ENCODE results near the gene SCPEP1. TPM values are rescaled to one million over a fixed set of nuclear protein-coding genes. Genes with fewer than 3 reads are reported as not detected.
"Not testable (repeated sequence)": the region's sequence is repeated elsewhere in the genome, so short reads cannot be mapped to it uniquely, and the experiment has no call there.

The SCPEP1 gene
- total RNA-seq, 6 experiments from 2014 or later, result 37.4 to 42.5 (median 39.7) TPM

DNA sequence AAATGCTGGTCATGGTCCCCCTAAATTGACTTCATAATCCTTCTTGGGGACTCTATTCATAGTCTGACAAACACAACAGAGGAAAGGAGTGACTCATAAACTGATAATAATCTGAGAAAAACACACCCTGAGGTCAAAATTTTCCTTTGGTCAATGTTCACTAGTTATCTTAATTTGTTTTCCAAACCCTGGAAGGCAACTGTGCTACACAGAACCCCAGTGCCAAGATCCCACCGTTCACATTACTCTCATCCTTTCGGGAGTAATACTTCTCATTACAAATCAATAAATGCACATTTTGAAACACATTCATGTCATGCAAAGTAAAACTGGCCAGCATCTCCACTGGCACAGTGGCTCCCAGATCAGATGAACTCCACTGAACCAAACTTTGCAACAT lies 40.2 kb upstream of the SCPEP1 start:
- peak; percentile 53 for DNase-seq
- Mint-ChIP-seq H3K4me3 (0 out of 2 replicates have a peak overlapping the region, but pooled peaks have one; percentile 1), H3K27ac (peak overlapping the region; percentile 25), H3K4me1 (ENCODE audit: low read depth) (peaks cover 32% of the 10 kb centered on the region), H3K9me3 (no peaks in the 10 kb centered on the region), H3K27me3 (ENCODE audit: insufficient read depth) (no peaks in the 10 kb centered on the region), H3K36me3 (ENCODE audit: low read depth) (peaks cover 60% of the 10 kb centered on the region)
- no peak for TF ChIP-seq CTCF (IDR thresholded peaks at IDR 0.05)

GRCh38 chr17:56938206-56938605 lies 39.7 kb upstream of the SCPEP1 start:
- H3K27me3 Mint-ChIP-seq (ENCODE audit: insufficient read depth); H3K4me3 Mint-ChIP-seq; DNase-seq; H3K9me3 Mint-ChIP-seq: not testable (repeated sequence)
- H3K4me1 Mint-ChIP-seq (ENCODE audit: low read depth), result peaks cover 32% of the 10 kb centered on the region
- H3K27ac Mint-ChIP-seq, result peak overlapping the region; percentile 25
- peaks cover 56% of the 10 kb centered on the region for H3K36me3 Mint-ChIP-seq (ENCODE audit: low read depth)

GRCh38 chr17:56939869-56940484 lies 38.0 kb upstream of the SCPEP1 start:
- peak overlapping the region; percentile 59 for H3K27ac Mint-ChIP-seq
- DNase-seq, result peak; percentile 48
- peaks cover 50% of the 10 kb centered on the region for H3K36me3 Mint-ChIP-seq (ENCODE audit: low read depth)
- H3K4me3 Mint-ChIP-seq, result no peak overlapping the region
- TF ChIP-seq CTCF (IDR thresholded peaks at IDR 0.05), result peak; percentile 90
- no peaks in the 10 kb centered on the region for H3K9me3 Mint-ChIP-seq
- peaks cover 32% of the 10 kb centered on the region for H3K4me1 Mint-ChIP-seq (ENCODE audit: low read depth)
- H3K27me3 Mint-ChIP-seq (ENCODE audit: insufficient read depth), result no peaks in the 10 kb centered on the region

GRCh38 chr17:56943505-56944125 lies 34.3 kb upstream of the SCPEP1 start:
- H3K27me3 Mint-ChIP-seq (ENCODE audit: insufficient read depth), result no peaks in the 10 kb centered on the region
- no peak for DNase-seq
- no peaks in the 10 kb centered on the region for H3K9me3 Mint-ChIP-seq
- TF ChIP-seq CTCF (IDR thresholded peaks at IDR 0.05), result no peak
- no peak overlapping the region for H3K27ac Mint-ChIP-seq
- no peak overlapping the region for H3K4me3 Mint-ChIP-seq
- peaks cover 32% of the 10 kb centered on the region for H3K36me3 Mint-ChIP-seq (ENCODE audit: low read depth)
- peaks cover 21% of the 10 kb centered on the region for H3K4me1 Mint-ChIP-seq (ENCODE audit: low read depth)

GRCh38 chr17:56945938-56946505 lies 31.9 kb upstream of the SCPEP1 start:
- Mint-ChIP-seq H3K36me3 (ENCODE audit: low read depth) (peaks cover 40% of the 10 kb centered on the region), H3K9me3 (no peaks in the 10 kb centered on the region), H3K4me1 (ENCODE audit: low read depth) (peaks cover 24% of the 10 kb centered on the region), H3K27me3 (ENCODE audit: insufficient read depth) (no peaks in the 10 kb centered on the region; the same call in 1 of the 2 replicates), H3K4me3 (no peak overlapping the region), H3K27ac (no peak overlapping the region)
- no peak for DNase-seq
- no peak for TF ChIP-seq CTCF (IDR thresholded peaks at IDR 0.05)

DNA sequence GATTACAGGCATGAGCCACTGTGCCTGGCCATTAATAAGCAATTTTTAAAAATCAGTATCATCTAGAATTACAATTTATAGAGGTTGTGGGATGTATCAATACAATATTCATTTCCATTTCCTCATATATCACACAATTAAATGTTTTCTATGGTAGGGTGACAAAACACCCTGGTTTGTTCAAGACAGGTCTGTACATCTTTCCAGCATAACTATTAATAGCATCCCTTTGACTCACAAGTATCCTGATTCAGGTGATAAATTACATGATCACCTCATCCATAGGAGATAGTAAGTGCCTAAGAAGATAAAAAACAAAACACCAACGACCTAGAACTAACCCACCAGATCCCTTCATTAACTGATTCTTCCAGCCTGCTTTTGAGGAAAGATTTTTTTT lies 30.2 kb upstream of the SCPEP1 start:
- Mint-ChIP-seq H3K9me3 (no peaks in the 10 kb centered on the region), H3K4me1 (ENCODE audit: low read depth) (peaks cover 24% of the 10 kb centered on the region), H3K27ac (no peak overlapping the region), H3K27me3 (ENCODE audit: insufficient read depth) (no peaks in the 10 kb centered on the region; the same call in 1 of the 2 replicates), H3K4me3 (no peak overlapping the region), H3K36me3 (ENCODE audit: low read depth) (peaks cover 41% of the 10 kb centered on the region)
- no peak for TF ChIP-seq CTCF (IDR thresholded peaks at IDR 0.05)
- DNase-seq, result no peak

Measured in HFFc6 (cell line).